Stimulated activated CD4-positive, alpha-beta T cell treated with anti-CD3 and anti-CD28 coated beads, Interleukin-2, amount 100 ng/mL, for 48 hours (primary cell): ENCODE measurements around the gene DGKD.

Experiments
- DNase-seq, 2 donors: peaks; one replicate each; pipeline ENCODE4 v3.0.0-alpha.2; 2020

The DGKD gene

GRCh38 chr2:233481368-233482142 is 127.3 kb downstream of the DGKD start:
- DNase-seq = no peak

- DNase-seq = no peak
Observed at GRCh38 chr2:233482616-233483015, 128.3 kb downstream of the DGKD start.

- no peak for DNase-seq
Observed at GRCh38 chr2:233485726-233486125, 131.4 kb downstream of the DGKD start.

- DNase-seq = no peak
Observed at GRCh38 chr2:233486357-233486756, 132.1 kb downstream of the DGKD start.

- no peak for DNase-seq
Observed at GRCh38 chr2:233486778-233487552, 132.7 kb downstream of the DGKD start.

- no peak for DNase-seq
Observed at GRCh38 chr2:233487748-233488345, 133.6 kb downstream of the DGKD start.

- no peak for DNase-seq
Observed at GRCh38 chr2:233489143-233489542, 134.8 kb downstream of the DGKD start.

GRCh38 chr2:233489666-233490065 is 135.4 kb downstream of the DGKD start:
- no peak for DNase-seq

GRCh38 chr2:233490831-233491230 is 136.5 kb downstream of the DGKD start:
- DNase-seq = no peak

- no peak for DNase-seq
Observed at GRCh38 chr2:233491326-233491725, 137.0 kb downstream of the DGKD start.

GRCh38 chr2:233492078-233492477 is 137.8 kb downstream of the DGKD start:
- DNase-seq = no peak

GRCh38 chr2:233492751-233493150 is 138.5 kb downstream of the DGKD start:
- no peak for DNase-seq

- no peak for DNase-seq
Observed at GRCh38 chr2:233495503-233496496, 141.5 kb downstream of the DGKD start.

- no peak for DNase-seq
Observed at GRCh38 chr2:233497692-233498091, 143.4 kb downstream of the DGKD start.

- DNase-seq = no peak
Observed at GRCh38 chr2:233498126-233498525, 143.8 kb downstream of the DGKD start.

- no peak for DNase-seq
Observed at GRCh38 chr2:233499928-233500327, 145.6 kb downstream of the DGKD start.

GRCh38 chr2:233501198-233502076 is 147.1 kb downstream of the DGKD start:
- no peak for DNase-seq

- DNase-seq = no peak
Observed at GRCh38 chr2:233503481-233503880, 149.2 kb downstream of the DGKD start.

GRCh38 chr2:233503947-233504637 is 149.8 kb downstream of the DGKD start:
- DNase-seq = no peak

- DNase-seq = no peak
Observed at GRCh38 chr2:233513953-233514655, 159.8 kb downstream of the DGKD start.
